ENCODE data around the gene PEX5. TPM values are rescaled to one million over a fixed set of nuclear protein-coding genes. Genes with fewer than 3 reads are reported as not detected.

Gene PEX5
- polyA plus RNA-seq, 1 donor (not counting 4 experiments of a cell fraction or from before 2014, with no cell fraction given): 14.4 TPM

- no peaks in the 10 kb centered on the region for H3K9me3 ChIP-seq (ENCODE audit: control insufficient read depth, low read depth, low read length)
These were observed 17.2 kb downstream of the PEX5 start for GRCh38 chr12:7206691-7207090.

DNA sequence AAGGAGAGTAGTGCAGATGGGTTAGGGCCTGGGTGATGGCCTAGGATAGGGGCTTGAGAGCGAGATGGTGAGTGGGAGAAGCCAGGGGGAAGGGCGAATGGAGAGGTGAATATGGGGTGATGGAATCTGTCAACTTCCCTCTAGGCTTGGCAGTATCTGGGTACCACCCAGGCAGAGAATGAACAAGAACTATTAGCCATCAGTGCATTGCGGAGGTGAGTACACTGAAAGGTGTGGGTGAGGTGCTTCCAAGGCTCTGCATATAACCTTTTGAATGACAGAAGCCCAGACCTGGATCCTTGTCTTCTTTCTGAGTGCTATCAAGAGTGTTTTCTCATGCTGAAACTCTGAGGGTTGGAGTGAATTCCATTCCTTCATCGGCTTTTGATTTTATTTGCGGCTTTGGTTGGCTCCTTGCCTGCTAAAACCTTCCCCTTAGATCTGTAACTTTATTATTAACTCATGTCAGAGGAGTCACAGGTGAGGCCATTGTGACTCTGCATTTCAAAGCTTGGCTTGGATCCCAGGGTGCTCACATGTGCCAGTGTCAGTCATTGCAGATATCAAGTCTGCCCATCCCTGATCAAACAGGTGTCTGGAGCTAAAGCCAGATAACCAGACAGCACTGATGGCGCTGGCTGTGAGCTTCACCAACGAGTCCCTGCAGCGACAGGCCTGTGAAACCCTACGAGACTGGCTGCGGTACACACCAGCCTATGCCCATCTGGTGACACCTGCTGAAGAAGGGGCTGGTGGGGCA lies 18.6 kb downstream of the PEX5 start:
- Histone ChIP-seq H3K4me3 (ENCODE audit: control insufficient read depth in 2 of 3, extremely low read depth in 1 of 3, insufficient read depth in 2 of 3, low read depth in 1 of 3, low read length in 3 of 3) (no peak overlapping the region), H3K27me3 (ENCODE audit: control insufficient read depth, extremely low read depth, insufficient read depth, low read length) (no peaks in the 10 kb centered on the region), H3K79me2 (ENCODE audit: control insufficient read depth, insufficient read depth, low read length) (no peaks in the 10 kb centered on the region), H3K4me2 (ENCODE audit: control insufficient read depth, extremely low read depth, insufficient read depth, low read depth, low read length) (no peak overlapping the region), H3K4me1 (ENCODE audit: control insufficient read depth, extremely low read depth, insufficient read depth, low read length) (no peaks in the 10 kb centered on the region), H3K27ac (ENCODE audit: control insufficient read depth, insufficient read depth, low read length) (no peak overlapping the region), H3K9me1 (ENCODE audit: control insufficient read depth, extremely low read depth, insufficient read depth, low read length) (no peaks in the 10 kb centered on the region), H4K20me1 (ENCODE audit: control insufficient read depth, extremely low read depth, insufficient read depth, low read length) (no peaks in the 10 kb centered on the region), H3K9me3 (ENCODE audit: control insufficient read depth, low read depth, low read length) (peaks cover 1% of the 10 kb centered on the region), H3K36me3 (ENCODE audit: control insufficient read depth in 2 of 2, extremely low read depth in 1 of 2, insufficient read depth in 2 of 2, low read length in 2 of 2) (peaks cover 29 to 32% of the 10 kb centered on the region in 2 experiments), H3K9ac (ENCODE audit: control insufficient read depth, extremely low read depth, insufficient read depth, low read length) (no peak overlapping the region), H2AFZ (ENCODE audit: control insufficient read depth, low read length) (no peak overlapping the region)
- FAIRE-seq: no peak
- no peak for TF ChIP-seq CTCF (optimal IDR thresholded peaks at IDR 0.05 in 1 of 3, IDR thresholded peaks at IDR 0.05 in 1 of 3, conservative IDR thresholded peaks at IDR 0.05 in 1 of 3; ENCODE audit: extremely low read depth in 1 of 3, insufficient read depth in 2 of 3, low read length in 3 of 3)
- no peak for TF ChIP-seq EZH2 (IDR thresholded peaks at IDR 0.05; ENCODE audit: low read length)
- no peak for DNase-seq (ENCODE audit: low read depth, low spot score)
- dilution Hi-C loops (cut with MboI; ENCODE audit: extremely low pct_ligation_motif_present, low sequenced_read_pairs): no loop called here

More at GRCh38 chr12:7206691-7207090, 17.2 kb downstream of the PEX5 start:
- Histone ChIP-seq H3K27me3 (ENCODE audit: control insufficient read depth, extremely low read depth, insufficient read depth, low read length) (no peaks in the 10 kb centered on the region), H3K4me1 (ENCODE audit: control insufficient read depth, extremely low read depth, insufficient read depth, low read length) (no peaks in the 10 kb centered on the region), H2AFZ (ENCODE audit: control insufficient read depth, low read length) (no peak overlapping the region), H3K4me2 (ENCODE audit: control insufficient read depth, extremely low read depth, insufficient read depth, low read depth, low read length) (no peak overlapping the region), H3K4me3 (ENCODE audit: control insufficient read depth in 2 of 3, extremely low read depth in 1 of 3, insufficient read depth in 2 of 3, low read depth in 1 of 3, low read length in 3 of 3) (no peak overlapping the region), H4K20me1 (ENCODE audit: control insufficient read depth, extremely low read depth, insufficient read depth, low read length) (no peaks in the 10 kb centered on the region), H3K27ac (ENCODE audit: control insufficient read depth, insufficient read depth, low read length) (no peak overlapping the region), H3K36me3 (ENCODE audit: control insufficient read depth in 2 of 2, extremely low read depth in 1 of 2, insufficient read depth in 2 of 2, low read length in 2 of 2) (peaks cover 37 to 40% of the 10 kb centered on the region in 2 experiments), H3K79me2 (ENCODE audit: control insufficient read depth, insufficient read depth, low read length) (no peaks in the 10 kb centered on the region), H3K9ac (ENCODE audit: control insufficient read depth, extremely low read depth, insufficient read depth, low read length) (no peak overlapping the region), H3K9me1 (ENCODE audit: control insufficient read depth, extremely low read depth, insufficient read depth, low read length) (no peaks in the 10 kb centered on the region)
- no peak for TF ChIP-seq EZH2 (IDR thresholded peaks at IDR 0.05; ENCODE audit: low read length)
- no peak for TF ChIP-seq CTCF (optimal IDR thresholded peaks at IDR 0.05 in 1 of 3, IDR thresholded peaks at IDR 0.05 in 1 of 3, conservative IDR thresholded peaks at IDR 0.05 in 1 of 3; ENCODE audit: extremely low read depth in 1 of 3, insufficient read depth in 2 of 3, low read length in 3 of 3)
- FAIRE-seq: no peak
- no peak for DNase-seq (ENCODE audit: low read depth, low spot score)
- dilution Hi-C loops (cut with MboI; ENCODE audit: extremely low pct_ligation_motif_present, low sequenced_read_pairs): no loop called here

Measured in keratinocyte (primary cell).